HG03342 (cell line): ENCODE results near the gene LDLRAD2.
"Not testable (repeated sequence)": the region's sequence is repeated elsewhere in the genome, so short reads cannot be mapped to it uniquely, and the experiment has no call there.

Experiments
- ATAC-seq: cut with Tn5 transposase; IDR thresholded peaks from one replicate; pipeline ENCODE4 v1.9.1; 2021; ENCODE audit warnings: mild to moderate bottlenecking, moderate library complexity; ENCODE audit not compliant: unreplicated experiment

Gene LDLRAD2, protein sequence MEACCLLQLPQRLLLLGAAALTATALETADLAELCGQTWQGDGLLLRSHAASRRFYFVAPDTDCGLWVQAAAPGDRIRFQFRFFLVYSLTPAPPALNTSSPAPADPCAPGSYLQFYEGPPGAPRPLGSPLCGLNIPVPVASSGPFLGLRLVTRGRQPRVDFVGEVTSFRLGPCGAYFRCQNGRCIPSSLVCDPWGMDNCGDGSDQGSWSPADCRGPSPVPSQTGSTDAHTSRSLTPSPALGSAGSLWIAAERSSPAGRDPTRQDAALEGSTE

DNA sequence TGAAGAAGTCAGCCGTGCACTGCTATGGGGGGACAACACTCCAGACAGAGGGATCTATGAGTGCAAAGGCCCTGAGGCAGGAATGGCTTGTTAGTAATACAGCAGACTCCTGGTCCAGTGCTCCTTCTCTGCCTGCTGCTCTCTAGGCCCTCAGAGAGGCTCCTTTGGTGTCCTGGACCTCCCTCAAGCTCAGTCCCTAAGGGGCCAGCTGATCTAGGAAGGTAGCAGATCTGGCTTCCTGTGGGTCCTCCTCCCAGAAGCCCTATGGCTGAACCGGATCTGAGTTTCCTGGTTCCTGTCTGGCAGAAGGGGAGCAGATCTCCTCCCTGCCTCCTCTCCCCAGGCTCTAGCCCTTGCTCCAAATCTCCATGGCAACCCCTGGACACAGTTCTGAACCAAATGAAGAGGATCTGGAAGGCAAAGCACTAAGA, at the start of gene LDLRAD2:
Gene LDLRAD2, plus strand, starts transcription at position 391 of the 431 bp plus-strand sequence. CDS start 187 bp downstream, outside the sequence.
- no peak for ATAC-seq

DNA sequence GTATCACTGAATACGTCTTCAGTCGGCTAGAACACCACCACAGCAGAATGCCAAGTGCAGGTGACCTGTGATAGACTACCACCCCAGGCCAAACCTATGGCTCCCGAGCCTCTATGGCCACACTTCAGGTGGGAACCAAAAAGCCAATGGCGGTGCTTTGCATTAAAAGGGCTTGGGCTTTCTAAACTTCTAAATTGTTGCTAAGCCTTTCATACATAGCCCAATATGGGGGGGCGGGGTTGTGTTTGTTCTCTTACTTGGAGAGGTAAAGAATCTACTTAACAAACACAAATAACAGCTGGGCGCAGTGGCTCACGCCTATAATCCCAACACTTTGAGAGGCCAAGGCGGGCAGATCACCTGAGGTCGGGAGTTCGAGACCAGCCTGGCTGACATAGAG, 48.8 kb upstream of the LDLRAD2 start:
- ATAC-seq = no peak

DNA sequence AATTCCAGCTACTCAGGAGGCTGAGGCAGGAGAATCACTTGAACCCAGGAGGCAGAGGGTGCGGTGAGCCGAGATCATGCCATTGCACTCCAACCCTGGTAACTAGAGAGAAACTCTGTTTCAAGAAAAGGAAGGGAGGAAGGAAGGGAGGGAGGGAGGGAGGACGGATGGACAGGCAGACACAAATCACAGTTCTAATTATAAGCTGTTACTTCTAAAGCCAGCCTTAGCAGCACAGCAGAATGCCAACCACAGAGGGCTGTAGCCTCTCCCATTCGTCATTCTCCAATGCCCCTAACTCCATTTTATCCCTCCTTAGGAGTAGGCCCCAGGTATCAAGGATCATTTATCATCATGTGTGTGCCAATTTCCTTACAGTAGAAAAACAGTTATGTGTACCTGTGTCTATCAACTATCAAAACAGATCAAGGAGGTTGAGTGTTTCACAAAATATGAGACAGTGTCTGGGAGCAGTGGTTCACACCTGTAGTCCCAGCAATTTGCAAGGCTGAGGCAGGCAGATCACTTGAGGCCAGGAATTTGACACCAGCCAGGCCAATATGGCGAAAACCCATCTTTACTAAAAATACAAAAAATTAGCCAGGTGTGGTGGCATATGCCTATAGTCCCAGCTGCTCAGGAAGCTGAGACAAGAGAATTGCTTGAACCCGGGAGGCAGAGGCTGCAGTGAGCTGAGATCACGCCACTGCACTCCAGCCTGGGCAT, 48.2 kb upstream of the LDLRAD2 start:
- ATAC-seq = no peak

DNA sequence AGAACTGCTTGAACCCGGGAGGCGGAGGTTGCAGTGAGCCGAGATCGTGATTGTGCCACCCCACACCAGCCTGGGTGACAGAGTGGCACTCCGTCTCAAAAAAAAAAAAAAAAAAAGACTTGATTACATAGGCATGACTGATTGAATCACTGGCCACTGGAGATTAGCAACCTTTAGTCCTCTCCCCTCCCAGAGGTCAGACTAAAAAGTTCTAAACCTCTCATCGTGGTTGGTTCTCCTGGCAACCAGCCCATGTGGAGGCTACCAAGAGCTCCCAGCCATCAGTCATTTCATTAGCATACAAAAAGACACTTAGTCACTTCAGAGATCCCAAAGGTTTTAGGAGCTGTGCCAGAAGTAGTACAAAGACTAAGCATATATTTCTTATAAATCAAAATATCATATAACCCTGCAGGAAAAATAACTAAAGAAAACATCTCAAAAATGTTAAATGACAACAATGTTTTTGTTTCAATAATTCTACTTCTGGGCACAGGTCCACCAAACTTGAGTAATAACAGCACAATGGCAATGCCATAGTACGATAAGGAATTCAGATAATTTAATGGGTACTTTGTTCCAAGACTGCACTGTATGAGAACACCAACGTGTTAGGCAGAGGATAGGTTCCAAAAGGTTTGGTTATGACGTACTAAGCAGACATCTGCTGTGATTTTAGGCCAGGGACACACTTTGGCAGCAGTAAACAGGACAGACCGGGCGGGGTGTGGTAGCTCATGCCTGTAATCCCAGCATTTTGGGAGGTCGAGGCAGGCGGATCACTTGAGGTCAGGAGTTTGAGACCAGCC, 47.2 kb upstream of the LDLRAD2 start:
- ATAC-seq = no peak

DNA sequence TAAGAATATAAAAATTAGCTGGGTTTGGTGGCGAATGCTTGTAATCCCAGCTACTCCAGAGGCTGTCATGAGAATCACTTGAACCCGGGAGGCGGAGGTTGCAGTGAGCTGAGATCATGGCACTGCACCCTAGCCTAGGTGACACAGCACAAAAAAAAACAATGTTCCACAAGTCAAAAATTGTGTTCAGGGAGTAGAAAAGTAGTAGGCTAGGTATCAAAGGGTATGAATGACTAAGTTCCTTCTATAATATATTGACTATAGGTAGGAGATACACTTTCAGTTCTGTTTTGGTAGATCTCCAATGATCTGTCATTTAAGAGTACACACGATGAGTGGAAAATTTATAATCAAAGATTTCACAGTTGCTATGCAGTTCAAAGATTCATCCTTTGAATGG, 45.9 kb upstream of the LDLRAD2 start:
- ATAC-seq = no peak

DNA sequence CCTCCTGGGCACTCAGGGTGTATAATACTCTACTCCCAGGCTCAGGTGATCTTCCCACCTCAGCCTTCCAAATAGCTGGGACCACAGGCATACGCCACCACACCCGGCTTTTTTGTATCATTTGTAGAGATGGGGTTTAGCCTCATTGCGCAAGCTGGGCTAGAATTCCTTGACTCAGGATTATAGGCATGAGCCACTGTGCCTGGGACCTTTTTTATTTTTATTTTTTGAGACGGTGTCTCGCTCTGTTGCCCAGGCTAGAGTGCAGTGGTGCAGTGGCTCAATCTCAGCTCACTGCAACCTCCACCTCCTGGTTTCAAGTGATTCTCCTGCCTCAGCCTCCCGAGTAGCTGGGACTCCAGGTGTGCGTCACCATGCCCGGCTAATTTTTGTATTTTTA, 45.0 kb upstream of the LDLRAD2 start:
- not testable (repeated sequence) for ATAC-seq

DNA sequence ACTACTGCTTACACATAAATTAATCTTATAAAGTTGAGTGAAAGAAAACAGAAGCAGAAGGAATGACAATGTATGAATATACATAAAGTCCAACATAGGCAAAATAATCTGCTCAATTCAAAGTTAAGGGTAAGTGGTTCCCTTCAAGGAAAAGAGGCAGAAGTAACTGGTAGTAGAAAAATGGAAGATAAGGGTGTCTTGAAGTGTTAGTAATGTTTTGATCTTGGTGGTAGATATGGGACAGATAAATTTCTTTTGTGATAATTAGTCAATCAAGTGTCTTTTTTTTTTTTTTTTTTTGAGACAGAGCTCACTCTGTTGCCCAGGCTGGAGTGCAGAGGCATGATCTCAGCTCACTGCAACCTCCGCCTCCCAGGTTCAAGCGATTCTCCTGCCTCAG, 41.9 kb upstream of the LDLRAD2 start:
- ATAC-seq = no peak

DNA sequence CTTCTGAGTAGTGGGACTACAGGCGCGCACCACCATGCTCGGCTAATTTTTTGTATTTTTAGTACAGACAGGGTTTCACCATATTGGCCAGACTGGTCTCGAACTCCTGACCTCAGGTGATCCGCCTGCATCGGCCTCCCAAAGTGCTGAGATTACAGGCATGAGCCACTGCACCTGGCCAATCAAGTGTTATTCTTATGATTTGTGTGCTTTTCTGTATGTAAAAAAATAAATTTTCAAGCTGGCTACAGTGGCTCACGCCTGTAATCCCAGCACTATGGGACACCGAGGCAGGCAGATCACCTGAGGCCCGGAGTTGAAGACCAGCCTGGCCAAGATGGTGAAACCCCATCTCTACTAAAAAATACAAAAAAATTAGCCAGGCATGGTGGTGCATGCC, 41.5 kb upstream of the LDLRAD2 start:
- ATAC-seq = not testable (repeated sequence)

DNA sequence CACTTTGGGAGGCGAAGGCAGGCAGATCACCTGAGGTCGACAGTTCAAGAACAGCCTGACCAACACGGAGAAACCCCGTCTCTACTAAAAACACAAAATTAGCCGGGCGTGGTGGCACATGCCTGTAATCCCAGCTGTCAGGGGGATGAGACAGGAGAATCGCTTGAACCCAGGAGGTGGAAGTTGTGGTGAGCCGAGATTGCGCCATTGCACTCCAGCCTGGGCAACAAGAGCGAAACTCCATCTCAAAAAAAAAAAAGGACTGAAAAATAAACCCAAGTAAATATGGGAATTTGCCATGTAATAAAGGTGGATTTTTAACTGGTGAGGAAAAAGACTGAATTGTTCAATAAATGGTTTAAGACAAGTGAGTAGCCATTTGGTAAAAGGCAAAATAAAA, 40.4 kb upstream of the LDLRAD2 start:
- ATAC-seq = not testable (repeated sequence)

DNA sequence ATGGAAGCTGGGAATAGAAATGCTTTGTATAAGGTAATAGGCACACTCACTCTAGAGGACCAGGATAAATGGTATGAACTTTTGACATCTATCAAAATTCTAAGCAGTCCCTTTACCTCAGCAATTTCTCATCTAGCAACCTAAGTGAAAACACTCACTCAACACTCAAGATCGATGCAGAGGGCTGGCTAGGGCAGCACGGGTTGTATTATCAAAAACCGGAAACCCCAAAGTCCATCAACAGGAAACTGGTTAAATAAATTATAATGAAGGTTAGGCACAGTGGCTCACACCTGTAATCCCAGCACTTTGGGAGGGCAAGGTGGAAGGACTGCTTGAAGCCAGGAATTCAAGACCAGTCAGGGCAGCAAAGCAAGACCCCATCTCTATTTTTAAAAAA, 38.5 kb upstream of the LDLRAD2 start:
- no peak for ATAC-seq

DNA sequence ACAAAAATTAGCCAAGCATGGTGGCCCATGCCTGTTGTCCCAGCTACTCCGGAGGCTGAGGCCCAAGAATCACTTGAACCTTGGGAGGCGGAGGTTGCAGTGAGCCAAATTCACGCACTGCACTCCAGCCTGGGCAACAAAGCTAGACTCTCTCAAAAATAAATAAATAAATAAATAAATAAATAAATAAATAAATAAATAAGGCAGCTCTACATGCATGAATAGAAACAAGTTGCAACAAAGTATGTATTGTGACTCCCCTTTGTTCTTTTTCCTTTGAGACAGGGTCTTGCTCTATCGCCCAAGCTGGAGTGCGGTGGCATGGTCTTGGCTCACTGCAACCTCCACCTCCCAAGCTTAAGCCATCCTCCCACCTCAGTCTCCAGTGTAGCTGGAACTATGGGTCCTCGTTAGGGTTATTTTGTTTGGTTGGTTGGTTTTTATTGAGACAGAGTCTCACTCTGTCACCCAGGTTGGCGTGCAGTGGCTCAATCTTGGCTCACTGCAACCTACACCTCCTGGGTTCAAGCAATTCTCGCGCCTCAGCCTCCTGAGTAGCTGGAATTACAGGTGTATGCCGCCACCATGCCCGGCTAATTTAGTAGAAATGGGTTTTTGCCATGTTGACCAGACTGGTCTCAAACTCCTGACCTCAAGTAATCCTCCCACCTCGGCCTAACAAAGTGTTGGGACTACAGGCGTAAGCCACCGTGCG, 37.1 kb upstream of the LDLRAD2 start:
- ATAC-seq = no peak

DNA sequence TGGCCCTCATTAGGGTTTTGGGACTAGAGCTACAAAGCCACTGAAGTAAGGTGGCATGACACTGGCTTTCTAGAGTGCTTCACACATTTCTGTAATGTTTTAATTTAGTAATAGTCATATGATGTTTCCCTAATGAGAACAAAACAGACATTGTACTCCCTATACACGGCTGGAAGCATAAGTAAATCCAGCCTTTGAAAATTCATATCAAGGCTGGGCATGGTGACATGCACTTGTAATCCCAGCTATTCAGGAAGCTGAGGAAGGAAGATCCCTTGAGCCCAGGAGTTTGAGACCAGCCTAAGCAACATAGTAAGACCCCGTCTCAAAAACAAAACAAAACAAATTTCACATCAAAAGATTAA, 36.5 kb upstream of the LDLRAD2 start:
- ATAC-seq = no peak

DNA sequence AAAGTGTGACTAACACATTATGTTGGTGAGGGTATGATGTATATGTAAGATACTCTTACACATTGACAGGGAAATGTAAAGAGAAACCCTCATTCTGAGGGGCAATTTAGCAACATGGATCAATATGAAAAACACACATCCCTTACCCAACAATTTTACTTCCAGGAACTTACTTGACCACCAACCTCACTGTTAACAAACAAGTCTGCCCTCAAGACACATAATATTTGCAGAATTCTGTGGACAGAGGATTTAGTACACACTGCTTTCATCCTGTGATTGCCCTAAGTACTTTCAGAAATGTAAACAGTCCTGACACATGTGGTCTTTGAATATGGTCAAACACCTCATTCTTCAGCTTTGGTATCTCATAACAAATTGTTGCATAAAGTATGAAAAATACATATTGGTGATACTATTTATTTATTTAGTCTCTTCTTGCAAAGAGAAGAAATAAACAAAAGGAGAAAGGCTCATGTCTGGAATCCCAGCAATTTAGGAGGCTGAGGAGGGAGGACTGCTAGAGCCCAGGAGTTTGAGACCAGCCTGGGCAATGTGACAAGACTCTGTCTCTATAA, 36.0 kb upstream of the LDLRAD2 start:
- no peak for ATAC-seq

DNA sequence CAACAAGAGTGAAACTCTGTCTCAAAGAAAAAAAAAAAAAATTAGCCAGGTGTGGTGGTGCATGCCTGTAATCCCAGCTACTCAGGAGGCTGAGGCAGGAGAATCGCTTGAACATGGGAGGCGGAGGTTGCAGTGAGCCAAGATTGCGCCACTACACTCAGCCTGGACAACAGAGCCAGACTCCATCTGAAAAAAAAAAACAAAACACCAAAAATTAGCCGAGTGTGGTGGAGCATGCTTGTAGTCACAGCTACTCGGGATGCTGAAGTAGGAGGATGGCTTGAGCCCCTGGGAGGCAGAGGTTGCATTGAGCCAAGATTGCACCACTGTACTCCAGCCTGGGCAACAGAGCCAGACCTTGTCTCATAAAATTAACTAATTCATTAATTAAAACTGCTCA, 35.1 kb upstream of the LDLRAD2 start:
- not testable (repeated sequence) for ATAC-seq

DNA sequence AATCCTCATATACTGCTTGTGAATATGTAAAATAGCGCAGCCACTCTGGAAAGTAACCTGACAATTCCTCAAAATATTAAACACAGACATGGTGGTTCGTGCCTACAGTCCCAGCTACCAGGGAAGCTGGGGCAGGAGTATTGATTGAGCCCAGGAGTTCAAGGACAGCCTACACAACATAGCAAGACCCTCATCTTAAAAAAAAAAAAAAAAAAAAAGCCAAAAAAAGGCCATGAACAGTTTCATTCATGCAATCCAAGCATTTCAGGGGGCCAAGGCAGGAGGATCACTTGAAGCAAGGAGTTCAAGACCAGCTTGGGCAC, 33.7 kb upstream of the LDLRAD2 start:
- no peak for ATAC-seq

DNA sequence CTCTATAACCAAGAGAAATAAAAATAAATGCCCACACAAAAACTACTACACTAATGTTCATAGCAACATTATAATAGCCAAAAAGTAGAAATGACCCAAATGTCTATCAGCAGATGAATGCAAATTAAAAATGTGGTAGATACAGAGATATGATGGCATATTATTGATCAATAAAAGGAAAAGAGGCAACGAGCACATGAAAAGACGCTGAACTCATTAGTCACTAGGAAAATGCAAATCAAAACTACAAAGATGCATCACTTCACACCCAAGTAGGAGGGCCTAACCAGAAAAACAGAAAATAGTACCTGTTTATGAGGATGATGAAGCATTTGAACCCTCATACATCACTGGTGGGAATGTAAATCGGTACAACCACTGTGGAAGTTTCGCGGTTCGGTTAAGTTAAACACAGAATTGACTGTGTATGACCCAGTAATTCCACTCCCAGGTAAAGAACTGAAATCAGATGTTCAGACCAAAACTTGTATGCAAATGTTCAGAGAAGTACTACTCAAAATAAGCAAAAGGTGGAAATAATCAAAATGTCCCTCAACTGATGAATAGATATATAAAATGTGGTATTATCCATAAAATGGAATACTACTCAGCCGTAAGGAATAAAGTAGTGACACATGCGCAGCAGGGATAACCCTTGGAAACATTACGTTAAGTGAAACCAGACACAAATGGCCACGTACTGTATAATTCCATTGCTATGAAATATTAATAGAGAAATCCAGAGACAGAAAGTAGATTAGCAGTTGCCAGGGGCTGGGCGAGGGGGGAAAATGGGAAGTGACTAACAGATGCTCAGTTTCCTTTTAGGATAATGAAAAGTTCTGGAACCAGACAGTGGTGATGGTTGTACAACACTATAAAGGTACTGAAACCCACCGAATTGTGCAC, 32.2 kb upstream of the LDLRAD2 start:
- ATAC-seq = no peak

DNA sequence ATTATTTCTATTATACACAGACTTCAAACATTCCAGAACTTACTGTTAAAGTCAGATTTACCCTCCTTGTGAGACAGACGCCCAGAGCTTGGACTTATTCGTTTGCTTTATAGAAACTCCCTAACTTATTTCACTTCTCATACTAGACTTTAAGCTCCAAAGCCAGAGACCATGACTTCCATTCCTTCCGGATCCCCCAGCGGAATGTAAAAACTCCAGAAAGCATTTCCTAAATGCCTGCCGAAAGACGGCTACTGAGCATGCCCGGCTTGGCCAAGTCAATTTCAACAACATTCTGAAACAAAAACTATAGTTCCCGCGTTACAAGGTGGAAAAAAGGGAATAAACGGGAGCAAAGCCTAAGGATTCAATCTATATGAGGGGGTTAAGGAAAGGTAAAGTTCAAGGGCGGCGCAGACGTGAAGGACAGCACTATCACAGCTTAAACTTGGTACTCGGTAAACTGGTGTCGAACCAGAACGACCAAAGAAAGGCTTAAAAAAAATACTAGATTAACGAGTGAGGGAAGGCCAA, 30.2 kb upstream of the LDLRAD2 start:
- peak; percentile 19 for ATAC-seq

DNA sequence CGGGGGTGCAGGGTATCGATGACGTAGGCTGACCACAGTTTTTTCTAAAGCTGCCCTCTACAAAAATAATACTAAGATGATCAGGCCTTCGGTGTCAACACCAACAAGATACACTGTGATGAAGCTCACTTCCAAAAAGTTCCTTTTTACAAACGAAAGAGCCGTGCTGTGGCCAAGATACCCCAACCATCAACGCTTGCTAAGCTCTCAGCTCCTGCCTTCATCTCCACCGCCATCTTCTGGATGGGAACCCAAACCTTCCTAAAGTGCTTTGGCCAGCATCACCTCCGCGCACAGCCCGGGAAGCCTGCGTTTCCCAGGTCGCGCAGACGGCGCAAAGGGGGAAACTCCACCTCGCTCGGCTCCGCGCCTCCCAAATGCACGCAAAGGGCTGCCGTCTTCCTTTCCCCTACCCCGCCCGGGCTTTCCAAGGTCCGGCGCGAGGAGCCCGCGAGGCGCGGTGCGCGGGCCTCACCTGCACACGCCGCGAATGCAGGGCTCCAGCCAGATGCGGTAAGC, 29.7 kb upstream of the LDLRAD2 start:
- ATAC-seq = peak; percentile 17
